ENCODE results near the gene TMEM181.
"Not testable (repeated sequence)": the region's sequence is repeated elsewhere in the genome, so short reads cannot be mapped to it uniquely, and the experiment has no call there.

TMEM181 gene

DNA sequence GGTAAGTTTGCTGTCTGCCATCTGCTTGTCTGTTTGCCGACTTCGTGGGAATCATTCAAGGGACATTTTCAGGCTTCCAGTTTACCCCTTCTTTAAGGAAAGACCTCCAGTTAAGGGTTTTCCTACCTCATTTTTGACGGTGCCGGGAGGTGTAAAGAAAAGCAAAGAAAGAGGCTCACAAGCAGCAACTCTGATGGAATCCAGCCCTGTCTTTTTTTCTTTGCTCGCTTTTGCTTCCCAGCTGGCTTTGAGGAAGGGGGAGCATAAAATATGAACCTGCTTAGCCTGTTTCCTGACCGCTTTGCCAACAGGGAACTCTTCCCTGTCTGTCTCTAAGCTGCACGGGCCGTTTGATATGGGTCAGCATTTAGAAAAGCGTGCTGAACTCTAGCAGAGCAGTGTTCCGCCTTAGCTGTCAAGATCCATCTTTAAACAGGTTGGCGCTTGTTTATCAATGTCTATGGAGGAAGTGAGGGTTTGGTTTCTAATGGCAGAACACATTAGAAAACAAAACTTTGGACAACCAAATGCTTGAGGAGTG is 103.8 kb downstream of the TMEM181 start:
- DNase-seq = no peak

DNA sequence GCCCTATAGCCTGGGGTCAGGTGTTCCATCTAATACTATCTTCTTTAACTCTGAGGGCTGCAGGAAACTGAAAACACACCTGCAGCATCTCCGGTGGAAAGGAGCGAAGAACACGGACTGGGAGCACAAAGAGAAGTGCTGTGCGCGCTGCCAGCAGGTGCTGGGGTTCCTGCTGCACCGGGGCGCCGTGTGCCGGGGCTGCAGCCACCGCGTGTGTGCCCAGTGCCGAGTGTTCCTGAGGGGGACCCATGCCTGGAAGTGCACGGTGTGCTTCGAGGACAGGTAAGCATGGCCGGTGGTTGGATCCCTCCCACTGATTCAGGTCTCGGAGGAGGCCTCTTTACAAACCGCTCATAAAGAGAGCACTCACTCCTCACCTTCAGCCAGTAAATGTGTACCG is 105.4 kb downstream of the TMEM181 start:
- no peak for DNase-seq

DNA sequence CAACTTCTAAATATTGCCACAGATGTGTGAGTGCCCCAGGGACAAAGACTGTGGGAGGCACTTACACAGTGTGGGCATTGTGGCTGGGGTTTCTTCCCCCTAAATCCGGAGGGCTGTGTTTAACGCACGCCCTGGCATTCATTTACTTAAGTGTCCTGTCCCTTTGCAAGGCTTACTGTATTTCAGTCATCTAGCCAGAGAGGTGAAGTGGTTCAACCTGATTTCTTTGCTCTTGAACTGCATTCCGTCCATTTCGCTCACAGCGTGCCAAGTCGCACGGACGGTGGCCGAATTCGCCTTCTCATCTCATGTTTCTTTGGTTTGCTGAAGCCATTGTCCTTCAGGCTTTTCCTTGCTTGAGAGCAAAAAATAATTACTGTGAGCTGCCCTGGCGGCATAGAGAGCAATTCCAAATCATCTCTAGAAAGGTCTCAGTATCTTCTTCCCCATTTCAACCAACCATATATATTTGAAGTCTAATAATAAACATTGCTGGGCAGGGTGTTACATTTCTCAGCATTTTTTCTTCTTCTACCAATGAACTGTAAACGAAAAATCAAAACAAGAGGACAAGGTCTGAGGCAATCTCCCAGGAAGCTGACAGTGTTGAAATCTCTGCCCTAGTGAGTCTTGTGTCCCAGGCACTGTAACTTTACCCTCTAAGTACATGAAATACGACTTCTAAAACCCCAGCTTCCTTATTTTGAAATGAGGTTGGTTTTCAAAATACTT is 106.9 kb downstream of the TMEM181 start:
- DNase-seq = no peak

DNA sequence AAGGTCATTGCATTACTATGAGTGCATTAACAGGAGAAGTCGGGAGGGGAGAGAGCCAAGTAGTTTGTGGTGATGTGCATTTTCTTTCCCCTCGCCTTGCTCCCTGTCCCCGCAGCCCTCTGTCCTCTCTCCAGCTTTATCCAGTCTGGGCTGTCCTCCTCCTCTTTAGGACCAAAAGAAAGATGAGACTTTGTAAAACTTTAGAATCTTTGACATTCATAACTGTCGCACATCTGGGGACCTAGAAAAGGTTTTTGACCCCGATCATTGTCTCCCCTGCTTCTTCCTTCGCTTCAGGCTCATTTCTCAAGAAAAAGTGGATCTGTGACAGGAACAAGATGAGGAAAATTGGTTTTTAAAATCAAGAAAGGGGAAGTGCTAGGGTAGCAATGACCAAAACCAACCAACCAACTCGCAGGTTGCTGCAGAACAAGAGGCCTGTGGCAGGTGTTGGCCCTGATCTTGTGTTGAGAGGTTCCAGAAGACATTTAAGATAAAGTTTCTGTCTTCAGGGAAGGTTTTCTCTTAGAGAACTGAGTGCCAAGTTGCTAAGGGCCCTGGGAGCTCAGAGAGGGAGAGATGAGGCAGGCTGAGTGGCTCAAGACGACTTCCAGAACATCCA is 107.6 kb downstream of the TMEM181 start:
- DNase-seq = no peak

DNA sequence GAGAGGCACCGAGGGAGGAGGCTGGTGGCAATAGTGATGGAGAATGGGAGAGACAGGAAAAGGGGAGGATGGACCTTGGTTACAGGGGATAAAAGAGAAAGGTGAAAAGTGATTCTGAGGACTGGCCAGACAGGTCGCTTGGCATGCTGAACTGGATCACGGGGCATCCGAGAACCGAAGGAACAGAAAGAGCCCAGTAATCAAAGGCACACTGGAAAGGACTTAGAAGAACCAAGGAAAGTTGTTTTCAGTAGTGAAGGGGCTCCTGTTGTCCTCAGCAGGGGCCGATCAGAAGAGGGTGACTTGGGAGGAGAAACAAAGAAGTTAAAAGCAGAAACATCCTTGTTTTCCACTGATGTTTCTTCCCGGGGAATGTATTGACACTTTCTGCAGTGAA is 108.8 kb downstream of the TMEM181 start:
- no peak for DNase-seq

DNA sequence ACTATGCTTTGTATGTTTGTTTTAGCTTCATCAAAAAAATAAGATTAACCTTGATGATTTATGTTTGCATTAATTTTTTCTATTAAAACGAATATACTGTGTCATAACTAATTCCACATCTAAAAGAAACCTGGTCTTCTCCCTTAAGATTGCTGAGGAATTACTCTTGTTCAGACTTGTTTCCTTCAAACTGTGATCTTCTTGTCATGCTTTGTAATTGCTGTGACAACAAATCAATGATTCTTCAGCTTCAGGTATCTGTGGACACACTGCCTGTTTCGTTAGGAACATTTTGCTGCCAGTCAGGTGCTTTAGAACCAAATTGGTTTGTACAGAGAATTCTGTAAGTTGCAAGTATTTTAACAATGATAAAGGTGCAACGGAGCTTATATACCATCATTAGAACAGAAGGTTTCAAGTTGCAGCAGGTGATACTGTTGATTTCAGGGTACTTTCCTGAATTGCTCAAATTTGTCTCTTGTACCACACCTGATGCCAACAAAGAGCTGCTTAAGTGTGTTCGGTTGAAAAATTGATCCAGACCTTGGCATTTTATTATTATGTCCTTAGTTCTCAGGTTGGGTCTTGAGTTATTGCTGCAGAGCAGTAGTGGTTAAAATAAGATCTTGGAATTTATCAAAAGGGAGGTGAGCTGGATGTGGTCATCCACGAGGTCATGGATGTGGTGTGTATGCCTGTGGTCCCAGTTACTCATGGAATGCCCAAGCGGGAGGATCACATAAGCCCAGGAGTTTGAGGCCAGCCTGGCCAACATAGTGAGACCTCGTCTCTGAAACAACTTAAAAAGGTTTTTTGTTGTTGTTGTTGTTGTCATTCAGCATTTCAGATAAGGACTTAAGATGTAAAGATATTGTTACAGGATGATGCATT is 109.5 kb downstream of the TMEM181 start:
- DNase-seq = no peak

DNA sequence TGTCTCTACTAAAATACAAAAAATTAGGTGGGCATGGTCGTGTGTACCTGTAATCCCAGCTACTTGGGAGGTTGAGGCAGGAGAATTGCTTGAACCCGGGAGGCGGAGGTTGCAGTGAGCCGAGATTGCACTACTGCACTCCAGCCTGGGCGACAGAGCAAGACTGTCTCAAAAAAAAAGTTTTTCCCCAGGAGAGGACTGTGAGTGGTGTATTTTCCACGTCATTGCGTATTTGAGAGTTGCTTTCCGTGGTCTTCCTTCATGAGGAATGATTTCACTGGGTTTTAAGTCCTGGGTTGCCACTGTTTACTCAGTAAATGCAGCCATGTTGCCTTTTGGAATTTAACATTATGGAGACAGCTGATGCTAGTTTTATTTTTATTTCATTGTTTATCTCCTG is 112.2 kb downstream of the TMEM181 start:
- DNase-seq = not testable (repeated sequence)

DNA sequence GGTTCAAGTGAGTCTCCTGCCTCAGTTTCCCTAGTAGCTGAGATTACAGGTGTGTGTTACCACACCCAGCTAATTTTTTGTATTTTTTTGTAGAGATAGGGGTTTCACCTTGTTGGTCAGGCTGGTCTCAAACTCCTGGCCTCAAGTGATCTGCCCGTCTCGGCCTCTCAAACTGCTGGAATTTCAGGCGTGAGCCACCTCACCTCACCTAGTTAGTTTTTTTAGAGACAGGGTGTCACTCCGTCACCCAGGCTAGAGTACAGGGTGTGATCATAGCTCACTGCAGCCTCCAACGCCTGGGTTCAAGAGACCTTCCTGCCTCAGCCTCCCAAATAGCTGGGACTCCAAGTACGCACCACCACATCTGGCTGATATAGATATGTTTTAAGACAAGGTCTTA is 112.8 kb downstream of the TMEM181 start:
- no peak for DNase-seq

DNA sequence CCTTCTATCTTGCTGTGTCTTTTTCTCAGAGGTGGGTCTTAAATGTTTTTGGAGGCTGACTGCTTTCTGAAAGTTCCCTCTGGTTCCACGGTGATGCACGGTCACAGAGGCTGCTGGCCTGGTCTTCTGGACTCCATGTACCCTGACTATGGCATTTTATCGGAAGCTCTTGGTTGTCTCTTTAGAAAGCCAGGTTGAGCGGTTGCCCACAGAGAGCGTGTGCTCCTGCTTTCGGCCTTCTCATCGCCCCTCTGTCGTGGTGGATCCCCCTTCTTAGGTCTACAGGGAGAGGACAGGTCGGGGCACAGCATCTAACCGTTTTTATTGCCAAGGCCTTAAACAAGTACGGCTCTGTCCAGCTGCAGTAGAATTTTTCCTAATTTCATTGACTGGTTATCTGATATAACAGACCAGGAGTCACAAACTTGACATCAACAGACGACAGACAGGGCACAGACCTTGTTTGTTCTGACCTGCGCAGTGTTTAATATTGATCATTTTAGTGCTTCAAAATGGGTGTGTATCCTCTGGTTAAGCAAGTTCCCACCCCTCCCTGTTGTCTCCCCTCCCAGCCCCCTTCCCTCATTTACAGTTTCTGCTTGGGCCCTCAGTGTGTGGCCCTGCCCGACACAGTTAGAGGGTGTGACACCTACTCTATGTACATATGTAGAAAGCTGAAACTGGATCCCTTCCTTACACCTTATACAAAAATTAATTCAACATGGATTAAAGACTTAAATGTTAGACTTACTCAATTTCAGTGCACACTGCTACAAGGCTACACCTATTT is 114.6 kb downstream of the TMEM181 start:
- DNase-seq = no peak

DNA sequence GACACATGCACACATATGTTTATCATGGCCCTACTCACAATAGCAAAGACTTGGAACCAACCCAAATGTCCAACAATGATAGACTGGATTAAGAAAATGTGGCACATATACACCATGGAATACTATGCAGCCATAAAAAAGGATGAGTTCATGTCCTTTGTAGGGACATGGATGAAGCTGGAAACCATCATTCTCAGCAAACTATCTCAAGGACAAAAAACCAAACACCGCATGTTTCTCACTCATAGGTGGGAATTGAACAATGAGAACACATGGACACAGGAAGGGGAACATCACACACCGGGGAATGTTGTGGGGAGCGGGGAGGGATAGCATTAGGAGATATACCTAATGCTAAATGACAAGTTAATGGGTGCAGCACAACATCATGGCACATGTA is 117.2 kb downstream of the TMEM181 start:
- DNase-seq = not testable (repeated sequence)

DNA sequence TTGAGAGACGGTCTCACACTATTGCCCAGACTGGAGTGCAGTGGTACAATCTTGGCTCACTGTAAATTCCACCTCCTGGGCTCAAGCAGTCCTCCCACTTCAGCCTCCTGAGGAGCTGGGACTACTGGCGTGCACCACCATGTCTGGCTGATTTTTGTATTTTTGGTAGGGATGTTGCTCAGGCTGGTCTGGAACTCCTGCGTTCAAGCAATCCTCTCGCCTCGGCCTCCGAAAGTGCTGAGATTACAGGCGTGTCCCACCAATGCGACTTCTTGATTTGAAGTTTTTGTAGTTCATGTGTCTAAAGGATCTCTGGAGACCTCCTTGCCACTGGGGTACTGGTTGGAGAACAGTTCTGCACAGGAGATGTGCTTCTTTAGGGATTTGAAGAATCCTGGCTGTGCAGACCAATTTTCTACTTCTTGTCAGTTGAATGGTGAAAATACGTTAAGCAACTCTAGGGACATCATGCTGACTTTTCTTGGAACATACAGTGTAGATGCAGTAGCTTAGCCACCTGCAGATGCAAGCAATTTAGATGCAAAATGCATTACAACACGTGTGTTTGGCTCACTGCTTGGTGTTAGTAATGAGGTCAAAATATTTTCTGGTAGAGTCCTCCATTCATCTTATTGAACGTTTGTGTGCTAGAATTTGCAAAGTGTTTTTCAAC is 118.2 kb downstream of the TMEM181 start:
- no peak for DNase-seq

DNA sequence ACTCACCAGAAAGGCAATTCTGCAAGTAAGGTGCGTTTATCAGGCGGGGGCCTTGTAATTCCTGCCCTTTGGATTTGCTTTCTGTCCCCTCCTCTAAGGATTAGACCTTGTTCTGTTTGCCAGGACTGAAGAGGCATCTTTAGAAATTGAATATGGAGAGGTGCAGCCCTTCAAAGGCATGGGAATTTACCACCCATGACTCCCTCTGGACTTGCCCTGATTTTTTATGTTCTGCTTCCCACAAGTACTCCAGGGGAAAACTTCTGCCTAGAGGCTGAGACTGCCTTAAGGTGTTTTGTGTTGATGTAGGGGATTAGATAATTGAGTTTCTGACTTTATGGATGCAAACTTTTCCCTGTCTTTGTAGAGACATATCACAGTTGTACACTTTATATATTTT is 120.1 kb downstream of the TMEM181 start:
- no peak for DNase-seq

DNA sequence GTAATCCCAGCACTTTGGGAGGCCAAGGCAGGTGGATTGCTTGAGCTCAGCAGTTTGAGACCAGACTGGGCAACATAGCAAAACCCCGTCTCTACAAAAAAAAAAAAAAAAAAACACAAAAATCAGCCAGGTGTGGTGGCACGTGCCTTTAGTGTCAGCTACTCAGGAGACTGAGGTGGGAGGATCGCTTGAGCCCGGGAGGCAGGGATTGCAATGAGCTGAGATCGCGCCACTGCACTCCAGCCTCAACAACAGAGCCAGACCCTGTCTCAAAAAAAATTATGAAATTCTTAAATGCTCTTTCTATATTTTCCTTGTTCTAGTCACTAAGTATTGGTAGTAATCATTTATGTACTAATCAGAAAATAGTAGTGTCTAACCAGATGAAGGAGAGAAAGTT is 120.6 kb downstream of the TMEM181 start:
- DNase-seq = no peak

DNA sequence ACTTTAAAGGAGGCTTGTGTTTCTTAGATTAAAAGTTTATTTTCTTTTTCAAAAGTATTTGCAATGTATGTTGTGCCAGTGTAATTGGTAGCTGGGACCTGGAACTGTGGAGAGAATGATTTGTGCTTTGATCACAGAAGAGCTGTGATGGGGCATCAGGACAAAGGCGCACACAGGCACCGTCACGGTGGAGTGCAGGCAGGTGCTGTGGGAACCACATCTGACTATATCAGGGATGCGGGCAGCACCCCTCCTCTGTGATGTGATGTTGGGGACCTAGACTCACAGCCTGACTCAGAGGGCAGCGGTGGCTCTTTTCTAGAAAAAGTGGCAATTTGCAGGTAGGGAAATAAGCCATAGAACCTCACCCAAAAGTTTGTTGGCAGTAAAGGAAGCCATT is 124.4 kb downstream of the TMEM181 start:
- DNase-seq = no peak

DNA sequence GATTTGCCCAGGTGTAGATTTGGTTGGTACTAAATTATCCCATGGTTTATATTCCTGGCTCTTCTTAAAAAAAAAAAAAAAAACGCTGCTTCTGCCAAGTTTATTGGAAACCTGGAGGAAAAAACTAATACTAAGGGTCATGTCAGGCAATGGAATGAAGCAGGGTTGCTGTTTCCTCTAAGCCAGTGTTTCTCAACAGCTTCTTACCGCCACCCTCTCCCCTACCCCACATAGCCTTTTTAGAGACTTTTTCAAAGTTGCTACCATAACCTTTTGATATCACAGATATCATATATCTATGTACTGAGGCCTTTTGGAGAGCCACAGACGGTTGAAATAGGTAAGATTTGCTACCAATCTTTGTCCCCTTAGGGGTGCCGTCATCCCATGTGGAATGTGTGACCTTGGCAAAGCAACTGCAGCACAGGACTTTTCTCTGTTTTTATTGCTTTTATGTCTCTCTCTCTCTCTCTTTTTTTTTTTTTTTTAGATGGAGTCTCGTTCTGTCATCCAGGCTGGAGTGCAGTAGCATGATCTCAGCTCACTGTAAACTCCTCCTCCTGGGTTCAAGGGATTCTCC is 124.9 kb downstream of the TMEM181 start:
- DNase-seq = no peak

Measured in GDM1 (cell line).